Measurements from ENCODE around the gene CTNNA2.

- TF ChIP-seq POLR2AphosphoS5 (IDR thresholded peaks at IDR 0.05; ENCODE audit: low read depth, low read length) (no peak), CTCF (IDR thresholded peaks at IDR 0.05; ENCODE audit: control extremely low read depth in 1 of 3, insufficient read depth in 1 of 3, low read depth in 1 of 3, low read length in 3 of 3) (no peak), POLR2A (IDR thresholded peaks at IDR 0.05; ENCODE audit: control extremely low read depth in 1 of 2, low read depth in 2 of 2, low read length in 2 of 2) (no peak), CREB1 (IDR thresholded peaks at IDR 0.05) (no peak)
These were observed 246.0 kb downstream of the CTNNA2 start for GRCh38 chr2:79758749-79759282.

Data from H1 (cell line).